HTR-8/SVneo (cell line): Measurements from ENCODE around the gene FHOD3.

Source experiments
- DNase-seq: peaks from one replicate; pipeline ENCODE4 v3.0.0; 2011; ENCODE audit warnings: low spot score, mixed read lengths; ENCODE audit not compliant: insufficient read length
- FAIRE-seq: peaks from 2 replicates; lab custom pipeline; 2011; peaks lifted over from hg19 to GRCh38; lab: Jason Lieb, UNC

Gene FHOD3

GRCh38 chr18:36597636-36598035 lies 300.1 kb downstream of the FHOD3 start:
- no peak for DNase-seq
- no peak for FAIRE-seq

- no peak for FAIRE-seq
Observed at GRCh38 chr18:36600548-36600947, 303.0 kb downstream of the FHOD3 start.

GRCh38 chr18:36601316-36601715 lies 303.8 kb downstream of the FHOD3 start:
- FAIRE-seq (no peak), DNase-seq (no peak)

More at GRCh38 chr18:36600548-36600947, 303.0 kb downstream of the FHOD3 start:
- no peak for DNase-seq

GRCh38 chr18:36602071-36602470 lies 304.6 kb downstream of the FHOD3 start:
- no peak for DNase-seq
- no peak for FAIRE-seq

GRCh38 chr18:36602620-36603019 lies 305.1 kb downstream of the FHOD3 start:
- DNase-seq (no peak), FAIRE-seq (no peak)

- FAIRE-seq (no peak), DNase-seq (no peak)
Observed at GRCh38 chr18:36608107-36608506, 310.6 kb downstream of the FHOD3 start.

GRCh38 chr18:36610258-36610657 lies 312.7 kb downstream of the FHOD3 start:
- no peak for FAIRE-seq
- no peak for DNase-seq

GRCh38 chr18:36610661-36611060 lies 313.1 kb downstream of the FHOD3 start:
- FAIRE-seq, result no peak
- no peak for DNase-seq

GRCh38 chr18:36613069-36613468 lies 315.6 kb downstream of the FHOD3 start:
- no peak for DNase-seq
- no peak for FAIRE-seq

GRCh38 chr18:36613810-36614209 lies 316.3 kb downstream of the FHOD3 start:
- FAIRE-seq, result no peak

GRCh38 chr18:36620788-36621187 lies 323.3 kb downstream of the FHOD3 start:
- DNase-seq (no peak), FAIRE-seq (no peak)

More at GRCh38 chr18:36613810-36614209, 316.3 kb downstream of the FHOD3 start:
- DNase-seq, result no peak

GRCh38 chr18:36622610-36623009 lies 325.1 kb downstream of the FHOD3 start:
- DNase-seq (no peak), FAIRE-seq (no peak)

- FAIRE-seq (no peak), DNase-seq (no peak)
Observed at GRCh38 chr18:36623091-36623490, 325.6 kb downstream of the FHOD3 start.

- FAIRE-seq (no peak), DNase-seq (no peak)
Observed at GRCh38 chr18:36623681-36624190, 326.2 kb downstream of the FHOD3 start.

GRCh38 chr18:36624451-36625167 lies 327.1 kb downstream of the FHOD3 start:
- no peak for FAIRE-seq
- DNase-seq, result no peak

GRCh38 chr18:36625386-36625785 lies 327.9 kb downstream of the FHOD3 start:
- no peak for DNase-seq
- FAIRE-seq, result no peak

GRCh38 chr18:36627637-36628036 lies 330.1 kb downstream of the FHOD3 start:
- FAIRE-seq, result no peak
- no peak for DNase-seq

- no peak for DNase-seq
- FAIRE-seq, result no peak
Observed at GRCh38 chr18:36628435-36629137, 331.1 kb downstream of the FHOD3 start.

GRCh38 chr18:36629138-36629530 lies 331.6 kb downstream of the FHOD3 start:
- no peak for DNase-seq
- no peak for FAIRE-seq

GRCh38 chr18:36629836-36630235 lies 332.3 kb downstream of the FHOD3 start:
- DNase-seq (no peak), FAIRE-seq (no peak)

GRCh38 chr18:36630917-36631316 lies 333.4 kb downstream of the FHOD3 start:
- FAIRE-seq (no peak), DNase-seq (no peak)
